Stomach smooth muscle (tissue), 2 donors: ENCODE measurements around the gene IP6K3.
A peak's percentile ranks its signal among the peaks of the same experiment; 100 is the strongest.

Experiments
- H3K27ac ChIP-seq: one replicate; pipeline ENCODE4 v1.7.0; 2013; ENCODE audit warnings: mild to moderate bottlenecking, low read length, inconsistent platforms
- H3K27me3 ChIP-seq, 2 donors: one replicate each; pipeline ENCODE4 v1.7.0; 2013; ENCODE audit warnings: low read length in 2 of 2; ENCODE audit not compliant: insufficient read depth in 2 of 2, control insufficient read depth in 1 of 2
- H3K36me3 ChIP-seq, 2 donors: one replicate each; pipeline ENCODE4 v1.7.0; 2013; ENCODE audit warnings: low read length in 2 of 2; ENCODE audit not compliant: control insufficient read depth in 2 of 2, insufficient read depth in 2 of 2
- H3K4me1 ChIP-seq: one replicate; pipeline ENCODE4 v1.7.0; 2013; ENCODE audit warnings: low read length; ENCODE audit not compliant: control insufficient read depth, insufficient read depth
- H3K4me3 ChIP-seq, 2 donors: one replicate each; pipeline ENCODE4 v1.7.0; 2013; ENCODE audit warnings: low read length in 2 of 2
- H3K9ac ChIP-seq, 2 donors: one replicate each; pipeline ENCODE4 v1.7.0; 2013; ENCODE audit warnings: low read length in 2 of 2, mild to moderate bottlenecking in 1 of 2
- H3K9me3 ChIP-seq, 2 donors: one replicate each; pipeline ENCODE4 v1.7.0; 2013; ENCODE audit warnings: low read length in 2 of 2; ENCODE audit not compliant: control insufficient read depth in 2 of 2
- donor health status: healthy.
- donor health status: Pancreatic carcinoma.

Gene IP6K3

GRCh38 chr6:33711140-33712129 is 35.3 kb downstream of the IP6K3 start, which contains the start of gene UQCC2:
TSS of gene UQCC2 (minus strand) at chr6:33711700. CDS start at chr6:33711686, 14 bp downstream.
- Histone ChIP-seq H3K27ac (peak within 1 kb of the TSS; percentile 82), H3K4me1 (peaks cover 16% of the 10 kb centered on the region), H3K27me3 (no peaks in the 10 kb centered on the region), H3K9ac (peak within 1 kb of the TSS; percentile 84 to 86), H3K9me3 (no peaks in the 10 kb centered on the region), H3K4me3 (peak within 1 kb of the TSS; percentile 82 to 94), H3K36me3 (peaks cover 4 to 8% of the 10 kb centered on the region in 2 donors)

GRCh38 chr6:33710296-33711121 is 36.2 kb downstream of the IP6K3 start:
- peaks cover 16% of the 10 kb centered on the region for H3K4me1 ChIP-seq
- H3K4me3 ChIP-seq: peak overlapping the region; percentile 82 to 94
- H3K27me3 ChIP-seq: no peaks in the 10 kb centered on the region
- no peak overlapping the region for H3K27ac ChIP-seq
- peaks cover 4 to 8% of the 10 kb centered on the region in 2 donors for H3K36me3 ChIP-seq
- H3K9me3 ChIP-seq: no peaks in the 10 kb centered on the region
- peak overlapping the region in 1 of 2 donors; percentile 84 for H3K9ac ChIP-seq

GRCh38 chr6:33709605-33710295 is 37.0 kb downstream of the IP6K3 start:
- Histone ChIP-seq H3K4me1 (peaks cover 16% of the 10 kb centered on the region), H3K9me3 (no peaks in the 10 kb centered on the region), H3K27ac (no peak overlapping the region), H3K36me3 (peaks cover 4 to 8% of the 10 kb centered on the region in 2 donors), H3K27me3 (no peaks in the 10 kb centered on the region), H3K4me3 (no peak overlapping the region), H3K9ac (peak overlapping the region in 1 of 2 donors; percentile 11)

- H3K4me1 ChIP-seq: peaks cover 16% of the 10 kb centered on the region
- H3K27ac ChIP-seq: no peak overlapping the region
- peaks cover 4 to 8% of the 10 kb centered on the region in 2 donors for H3K36me3 ChIP-seq
- H3K9me3 ChIP-seq: no peaks in the 10 kb centered on the region
- H3K9ac ChIP-seq: no peak overlapping the region
- H3K27me3 ChIP-seq: no peaks in the 10 kb centered on the region
- no peak overlapping the region for H3K4me3 ChIP-seq
These were observed 38.0 kb downstream of the IP6K3 start for GRCh38 chr6:33708516-33709204.

GRCh38 chr6:33707771-33708170 is 38.9 kb downstream of the IP6K3 start:
- H3K9me3 ChIP-seq: no peaks in the 10 kb centered on the region
- H3K4me3 ChIP-seq: no peak overlapping the region
- peaks cover 4 to 8% of the 10 kb centered on the region in 2 donors for H3K36me3 ChIP-seq
- H3K27me3 ChIP-seq: no peaks in the 10 kb centered on the region
- H3K27ac ChIP-seq: no peak overlapping the region
- peaks cover 16% of the 10 kb centered on the region for H3K4me1 ChIP-seq
- no peak overlapping the region for H3K9ac ChIP-seq

- Histone ChIP-seq H3K9ac (no peak overlapping the region), H3K4me3 (no peak overlapping the region), H3K4me1 (peaks cover 10% of the 10 kb centered on the region)
These were observed 40.6 kb downstream of the IP6K3 start for GRCh38 chr6:33705955-33706725.

GRCh38 chr6:33705268-33705885 is 41.3 kb downstream of the IP6K3 start:
- Histone ChIP-seq H3K36me3 (peaks cover 4 to 9% of the 10 kb centered on the region in 2 donors), H3K27me3 (no peaks in the 10 kb centered on the region), H3K4me3 (no peak overlapping the region), H3K4me1 (peaks cover 2% of the 10 kb centered on the region), H3K27ac (no peak overlapping the region), H3K9ac (no peak overlapping the region), H3K9me3 (no peaks in the 10 kb centered on the region)

More at GRCh38 chr6:33705955-33706725, 40.6 kb downstream of the IP6K3 start:
- H3K27me3 ChIP-seq: no peaks in the 10 kb centered on the region
- no peak overlapping the region for H3K27ac ChIP-seq
- no peaks in the 10 kb centered on the region for H3K9me3 ChIP-seq
- peaks cover 4 to 9% of the 10 kb centered on the region in 2 donors for H3K36me3 ChIP-seq

- no peak overlapping the region for H3K4me3 ChIP-seq
- no peak overlapping the region for H3K27ac ChIP-seq
- H3K9ac ChIP-seq: no peak overlapping the region
- peaks cover 4 to 5% of the 10 kb centered on the region in 2 donors for H3K36me3 ChIP-seq
- no peaks in the 10 kb centered on the region for H3K9me3 ChIP-seq
- no peaks in the 10 kb centered on the region for H3K4me1 ChIP-seq
- no peaks in the 10 kb centered on the region for H3K27me3 ChIP-seq
These were observed 42.3 kb downstream of the IP6K3 start for GRCh38 chr6:33704215-33705066.
